ENCODE measurements around the gene EYS. TPM values are rescaled to one million over a fixed set of nuclear protein-coding genes. Genes with fewer than 3 reads are reported as not detected.

The EYS gene
- polyA plus RNA-seq, 2 of the 4 experiments (the other 2 are of a cell fraction) = 0.03 to 0.06 TPM

DNA sequence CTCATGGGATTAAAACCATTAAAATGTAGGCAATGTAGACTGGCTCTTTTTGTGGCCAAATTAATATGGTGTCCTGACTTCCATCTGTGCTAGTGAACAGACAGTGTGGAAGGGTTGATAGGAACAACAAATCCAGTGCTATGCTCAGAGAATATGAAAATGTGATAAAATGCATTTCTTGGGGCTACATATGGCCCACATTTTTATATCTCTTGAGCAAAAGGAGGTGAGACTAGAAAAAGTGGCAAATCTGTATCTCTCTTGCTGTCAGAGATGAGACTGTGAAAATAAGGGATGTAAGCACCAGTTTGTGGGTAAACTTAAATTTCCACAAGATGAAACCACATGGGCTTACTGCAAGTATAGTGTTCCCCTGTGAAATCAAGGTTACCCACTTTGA is 1909.3 kb downstream of the EYS start:
- FAIRE-seq = no peak
- no peak overlapping the region for H3K4me3 ChIP-seq
- POLR2A ChIA-PET = no interaction called here
- H3K4me2 ChIP-seq = no peak overlapping the region
- no peak for ATAC-seq
- H3K27ac ChIP-seq = no peak overlapping the region
- no peak for DNase-seq (ENCODE audit: low read depth in 1 of 2, low spot score in 1 of 2)
- CTCF ChIA-PET = no interaction called here
- no peaks in the 10 kb centered on the region for H3K9me3 ChIP-seq
- H3K4me1 ChIP-seq = peaks cover 10% of the 10 kb centered on the region
- TF ChIP-seq ZNF302 (CRISPR knock-in tag; IDR thresholded peaks at IDR 0.05) (no peak), TFCP2L1 (CRISPR knock-in tag; IDR thresholded peaks at IDR 0.05) (no peak), CBX2 (IDR thresholded peaks at IDR 0.05; ENCODE audit: borderline replicate concordance, low read depth) (no peak), ZC3H11A (IDR thresholded peaks at IDR 0.05) (no peak), EHF (CRISPR knock-in tag; IDR thresholded peaks at IDR 0.05) (no peak), MYC (IDR thresholded peaks at IDR 0.05; ENCODE audit: borderline replicate concordance, low read length) (no peak), REST (IDR thresholded peaks at IDR 0.05) (no peak), RCOR1 (IDR thresholded peaks at IDR 0.05; ENCODE audit: low read depth, low read length) (no peak), CEBPB (IDR thresholded peaks at IDR 0.05) (no peak)
- TF ChIP-seq, protein P1, sequence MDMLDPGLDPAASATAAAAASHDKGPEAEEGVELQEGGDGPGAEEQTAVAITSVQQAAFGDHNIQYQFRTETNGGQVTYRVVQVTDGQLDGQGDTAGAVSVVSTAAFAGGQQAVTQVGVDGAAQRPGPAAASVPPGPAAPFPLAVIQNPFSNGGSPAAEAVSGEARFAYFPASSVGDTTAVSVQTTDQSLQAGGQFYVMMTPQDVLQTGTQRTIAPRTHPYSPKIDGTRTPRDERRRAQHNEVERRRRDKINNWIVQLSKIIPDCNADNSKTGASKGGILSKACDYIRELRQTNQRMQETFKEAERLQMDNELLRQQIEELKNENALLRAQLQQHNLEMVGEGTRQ (IDR thresholded peaks at IDR 0.05) = no peak

DNA sequence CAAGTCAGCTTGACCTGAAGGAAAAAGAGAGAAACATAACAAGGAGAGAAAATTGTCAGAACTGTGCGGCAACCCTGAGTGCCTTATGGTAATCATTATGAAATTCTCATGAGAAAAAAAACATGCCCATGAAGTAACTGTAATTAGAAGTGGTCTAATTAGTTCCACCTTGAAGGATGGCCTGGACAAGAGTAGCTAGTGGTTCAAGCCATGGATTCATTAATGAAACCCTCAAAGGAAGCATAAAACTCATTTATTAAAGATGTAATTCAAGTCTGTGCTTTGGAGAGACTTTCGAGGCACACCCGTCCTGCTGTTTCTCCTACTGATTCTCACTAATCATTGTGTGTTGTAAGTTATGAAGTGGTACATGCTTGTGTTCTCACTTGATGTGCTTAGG is 1911.2 kb downstream of the EYS start:
- 94% methylated on average over 3 of the region's 3 CpGs for WGBS (ENCODE audit: missing lambda C conversion rate)
- Histone ChIP-seq H3K4me1 (peaks cover 12% of the 10 kb centered on the region), H3K4me3 (no peak overlapping the region), H3K9me3 (no peaks in the 10 kb centered on the region), H3K4me2 (no peak overlapping the region), H3K27ac (no peak overlapping the region)
- DNase-seq (ENCODE audit: low read depth in 1 of 2, low spot score in 1 of 2) (no peak), ATAC-seq (no peak), FAIRE-seq (no peak)
- ChIA-PET POLR2A (no interaction called here), CTCF (no interaction called here)
- TF ChIP-seq HOXB13 (CRISPR knock-in tag; IDR thresholded peaks at IDR 0.05; ENCODE audit: low read depth) (no peak), CHD2 (IDR thresholded peaks at IDR 0.05; ENCODE audit: low read length, partially characterized antibody) (no peak), NFE2L2 (conservative IDR thresholded peaks at IDR 0.05; ENCODE audit: low read length) (no peak), EHF (CRISPR knock-in tag; IDR thresholded peaks at IDR 0.05) (no peak), HOXB5 (CRISPR knock-in tag; IDR thresholded peaks at IDR 0.05) (no peak), ZFP36 (IDR thresholded peaks at IDR 0.05; ENCODE audit: borderline replicate concordance, partially characterized antibody) (no peak), KDM1A (IDR thresholded peaks at IDR 0.05; ENCODE audit: low read depth) (no peak), BHLHE40 (IDR thresholded peaks at IDR 0.05; ENCODE audit: low read depth, low read length) (no peak), HMGXB4 (CRISPR knock-in tag; IDR thresholded peaks at IDR 0.05; ENCODE audit: borderline replicate concordance) (no peak), REST (IDR thresholded peaks at IDR 0.05) (no peak), FOXS1 (CRISPR knock-in tag; IDR thresholded peaks at IDR 0.05) (no peak), MAFK (IDR thresholded peaks at IDR 0.05; ENCODE audit: partially characterized antibody) (no peak), SMC3 (IDR thresholded peaks at IDR 0.05) (no peak), HDAC2 (IDR thresholded peaks at IDR 0.05) (no peak), RARB (CRISPR knock-in tag; IDR thresholded peaks at IDR 0.05) (no peak), RAD21 (conservative IDR thresholded peaks at IDR 0.05 in 1 of 2, IDR thresholded peaks at IDR 0.05 in 1 of 2) (no peak)
- TF ChIP-seq, protein P2, sequence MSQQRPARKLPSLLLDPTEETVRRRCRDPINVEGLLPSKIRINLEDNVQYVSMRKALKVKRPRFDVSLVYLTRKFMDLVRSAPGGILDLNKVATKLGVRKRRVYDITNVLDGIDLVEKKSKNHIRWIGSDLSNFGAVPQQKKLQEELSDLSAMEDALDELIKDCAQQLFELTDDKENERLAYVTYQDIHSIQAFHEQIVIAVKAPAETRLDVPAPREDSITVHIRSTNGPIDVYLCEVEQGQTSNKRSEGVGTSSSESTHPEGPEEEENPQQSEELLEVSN (IDR thresholded peaks at IDR 0.05; ENCODE audit: borderline replicate concordance, low read depth) = no peak
- TF ChIP-seq, protein P1 (IDR thresholded peaks at IDR 0.05) = no peak

Measured in A549 (cell line).